Breast epithelium (tissue), 4 donors: ENCODE measurements around the gene MAN2A1. TPM values are rescaled to one million over a fixed set of nuclear protein-coding genes. Genes with fewer than 3 reads are reported as not detected.

Experiments
- DNase-seq, 2 donors: peaks; one replicate each; pipeline ENCODE4 v3.0.0-alpha.2; 2019; ENCODE audit warnings: low spot score in 2 of 2
- H3K27ac ChIP-seq, 2 donors: fragments of 200-600 bp; sonication (generic) in 1 of 2; one replicate each; pipeline ENCODE4 v1.5.1; 2016 to 2019; ENCODE audit warnings: mild to moderate bottlenecking in 1 of 2
- H3K27me3 ChIP-seq, 2 donors: fragments of 200-600 bp; sonication (generic) in 1 of 2; one replicate each; pipeline versions ENCODE4 v1.5.1 to v1.6.0; 2017 to 2019; ENCODE audit warnings: control low read depth in 1 of 2, mild to moderate bottlenecking in 1 of 2
- H3K36me3 ChIP-seq: fragments of 200-600 bp; one replicate; pipeline ENCODE4 v1.5.1; 2019
- H3K4me1 ChIP-seq, 2 donors: fragments of 200-600 bp; sonication (generic); one replicate each; pipeline ENCODE4 v1.5.1; 2016 to 2019; ENCODE audit warnings: control low read depth in 1 of 2
- H3K4me3 ChIP-seq, 3 donors: fragments of 200-600 bp; sonication (generic); 1 replicate in 2 of 3; 2 replicates in 1 of 3; pipeline ENCODE4 v1.5.1; 2016 to 2019; ENCODE audit warnings: mild to moderate bottlenecking in 3 of 3, moderate library complexity in 2 of 3
- H3K9me3 ChIP-seq, 2 donors: fragments of 200-600 bp; sonication (generic) in 1 of 2; one replicate each; pipeline ENCODE4 v1.5.1; 2016 to 2019; ENCODE audit warnings: control low read depth in 1 of 2
- CTCF ChIP-seq, 3 donors: fragments of 450-650 bp; IDR thresholded peaks; one replicate each; pipeline ENCODE4 v1.5.1; 2016 to 2017; ENCODE audit warnings: antibody characterized with exemption in 3 of 3, mild to moderate bottlenecking in 3 of 3, moderate library complexity in 3 of 3
- POLR2A ChIP-seq: fragments of 450-650 bp; IDR thresholded peaks from one replicate; pipeline ENCODE4 v1.6.1; 2016; ENCODE audit warnings: antibody characterized with exemption, mild to moderate bottlenecking, moderate library complexity
- POLR2AphosphoS5 ChIP-seq, 3 donors: sonication (generic); formaldehyde crosslinking; IDR thresholded peaks; one replicate each; pipeline ENCODE4 v1.6.1; 2017; ENCODE audit warnings: antibody characterized with exemption in 3 of 3
- intact Hi-C: fragments of 100-400 bp; cut with DNase I; formaldehyde crosslinking; loops from one replicate; pipeline ENCODE4 v1.15.1; 2023; ENCODE audit warnings: low total_unique reads
- total RNA-seq, 3 donors: library from RNA; depleted of rRNA; stranded (reverse); fragments of >200 nt; gene quantifications; one replicate each; pipeline ENCODE4 v1.1.0, GENCODE V29; 2016

MAN2A1 gene
- total RNA-seq, 3 donors from 2014 or later: 57.9 to 68.6 (median 63.3) TPM

GRCh38 chr5:109688630-109688969, 1.1 kb upstream of the MAN2A1 start:
- Histone ChIP-seq H3K27ac (peak overlapping the region; percentile 95 to 96), H3K4me1 (peaks cover 0 to 4% of the 10 kb centered on the region in 2 donors), H3K9me3 (peaks cover 0 to 9% of the 10 kb centered on the region in 2 donors), H3K27me3 (no peaks in the 10 kb centered on the region), H3K4me3 (peak overlapping the region; percentile 84 to 94 (median 93)), H3K36me3 (no peaks in the 10 kb centered on the region)
- DNase-seq: no peak
- intact Hi-C loops: no loop called here
- TF ChIP-seq CTCF (IDR thresholded peaks at IDR 0.05): peak in 2 of 3 donors; percentile 11 to 25
- no peak for TF ChIP-seq POLR2A
- TF ChIP-seq POLR2AphosphoS5 (IDR thresholded peaks at IDR 0.05): no peak

GRCh38 chr5:109688970-109689739, 572 bp upstream of the MAN2A1 start:
- DNase-seq: peak; percentile 76 to 79
- no peaks in the 10 kb centered on the region for H3K36me3 ChIP-seq
- peak overlapping the region; percentile 84 to 94 (median 93) for H3K4me3 ChIP-seq
- H3K9me3 ChIP-seq: peaks cover 0 to 9% of the 10 kb centered on the region in 2 donors
- peak overlapping the region; percentile 95 to 96 for H3K27ac ChIP-seq
- no peak for TF ChIP-seq CTCF (IDR thresholded peaks at IDR 0.05)
- peak; percentile 39 for TF ChIP-seq POLR2A
- peak; percentile 48 to 76 (median 66) for TF ChIP-seq POLR2AphosphoS5 (IDR thresholded peaks at IDR 0.05)
- peaks cover 0 to 4% of the 10 kb centered on the region in 2 donors for H3K4me1 ChIP-seq
- no peaks in the 10 kb centered on the region for H3K27me3 ChIP-seq
- intact Hi-C loops: no loop called here

GRCh38 chr5:109690242-109690974, 681 bp downstream of the MAN2A1 start:
- H3K9me3 ChIP-seq: peaks cover 0 to 9% of the 10 kb centered on the region in 2 donors
- H3K4me3 ChIP-seq: peak overlapping the region; percentile 84 to 94 (median 93)
- no peaks in the 10 kb centered on the region for H3K36me3 ChIP-seq
- H3K27me3 ChIP-seq: no peaks in the 10 kb centered on the region
- TF ChIP-seq POLR2A (no peak), POLR2AphosphoS5 (IDR thresholded peaks at IDR 0.05) (no peak), CTCF (IDR thresholded peaks at IDR 0.05) (no peak)
- peak; percentile 22 to 56 for DNase-seq
- peaks cover 0 to 4% of the 10 kb centered on the region in 2 donors for H3K4me1 ChIP-seq
- intact Hi-C loops: no loop called here
- H3K27ac ChIP-seq: peak overlapping the region; percentile 95 to 96

GRCh38 chr5:109690975-109691574, 1.3 kb downstream of the MAN2A1 start:
- DNase-seq: peak; percentile 73 to 75
- intact Hi-C loops: no loop called here
- TF ChIP-seq POLR2A: no peak
- peak; percentile 17 to 69 (median 54) for TF ChIP-seq CTCF (IDR thresholded peaks at IDR 0.05)
- TF ChIP-seq POLR2AphosphoS5 (IDR thresholded peaks at IDR 0.05): peak in 1 of 3 donors; percentile 51

More at GRCh38 chr5:109690975-109691574, 1.3 kb downstream of the MAN2A1 start:
- Histone ChIP-seq H3K27me3 (no peaks in the 10 kb centered on the region), H3K4me1 (peaks cover 0 to 4% of the 10 kb centered on the region in 2 donors), H3K36me3 (no peaks in the 10 kb centered on the region), H3K27ac (peak overlapping the region; percentile 95 to 96), H3K4me3 (peak overlapping the region; percentile 84 to 94 (median 93)), H3K9me3 (peaks cover 0 to 9% of the 10 kb centered on the region in 2 donors)
